ENCODE measurements around the gene COL15A1. TPM values are rescaled to one million over a fixed set of nuclear protein-coding genes. Genes with fewer than 3 reads are reported as not detected.

Gene COL15A1
- polyA plus RNA-seq, 1 donor (not counting 4 experiments of a cell fraction or from before 2014, with no cell fraction given) = not detected

DNA sequence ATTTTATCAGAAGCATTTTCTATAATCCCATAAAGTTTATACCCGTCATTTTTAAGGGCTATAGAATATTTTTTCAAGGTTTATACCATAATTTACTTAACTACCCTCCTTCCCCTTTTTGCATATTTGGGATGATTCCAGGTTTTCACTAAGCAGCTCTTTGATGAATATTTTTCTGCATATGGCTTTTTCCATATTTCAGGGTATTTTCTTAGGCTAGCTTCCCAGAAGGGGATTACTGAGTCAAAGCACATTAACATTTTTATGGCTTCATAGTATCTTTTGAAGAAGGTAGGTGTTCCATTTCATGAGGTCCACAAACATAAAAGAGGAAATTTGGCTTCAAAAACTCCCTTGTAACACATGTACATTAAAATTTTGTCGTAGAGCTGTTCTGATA, 14.6 kb upstream of the COL15A1 start:
- Histone ChIP-seq H3K79me2 (ENCODE audit: control insufficient read depth, insufficient read depth, low read length) (no peaks in the 10 kb centered on the region), H3K27ac (ENCODE audit: control insufficient read depth, insufficient read depth, low read length) (no peak overlapping the region), H2AFZ (ENCODE audit: control insufficient read depth, low read length) (no peak overlapping the region), H3K27me3 (ENCODE audit: control insufficient read depth, extremely low read depth, insufficient read depth, low read length) (peaks cover 16% of the 10 kb centered on the region), H3K36me3 (ENCODE audit: control insufficient read depth in 2 of 2, extremely low read depth in 1 of 2, insufficient read depth in 2 of 2, low read length in 2 of 2) (no peaks in the 10 kb centered on the region), H3K4me3 (ENCODE audit: control insufficient read depth in 2 of 3, extremely low read depth in 1 of 3, insufficient read depth in 2 of 3, low read depth in 1 of 3, low read length in 3 of 3) (no peak overlapping the region), H4K20me1 (ENCODE audit: control insufficient read depth, extremely low read depth, insufficient read depth, low read length) (no peaks in the 10 kb centered on the region), H3K9me3 (ENCODE audit: control insufficient read depth, low read depth, low read length) (no peaks in the 10 kb centered on the region), H3K4me2 (ENCODE audit: control insufficient read depth, extremely low read depth, insufficient read depth, low read depth, low read length) (no peak overlapping the region), H3K9ac (ENCODE audit: control insufficient read depth, extremely low read depth, insufficient read depth, low read length) (no peak overlapping the region), H3K4me1 (ENCODE audit: control insufficient read depth, extremely low read depth, insufficient read depth, low read length) (no peaks in the 10 kb centered on the region), H3K9me1 (ENCODE audit: control insufficient read depth, extremely low read depth, insufficient read depth, low read length) (no peaks in the 10 kb centered on the region)
- dilution Hi-C loops (cut with MboI; ENCODE audit: extremely low pct_ligation_motif_present, low sequenced_read_pairs) = no loop called here
- FAIRE-seq = no peak
- no peak for DNase-seq (ENCODE audit: low read depth, low spot score)
- TF ChIP-seq CTCF (optimal IDR thresholded peaks at IDR 0.05 in 1 of 3, IDR thresholded peaks at IDR 0.05 in 1 of 3, conservative IDR thresholded peaks at IDR 0.05 in 1 of 3; ENCODE audit: extremely low read depth in 1 of 3, insufficient read depth in 2 of 3, low read length in 3 of 3) = no peak
- no peak for TF ChIP-seq EZH2 (IDR thresholded peaks at IDR 0.05; ENCODE audit: low read length)

- no peak for DNase-seq (ENCODE audit: low read depth, low spot score)
- no peak for FAIRE-seq
- H3K4me2 ChIP-seq (ENCODE audit: control insufficient read depth, extremely low read depth, insufficient read depth, low read depth, low read length) = no peak overlapping the region
Observed at GRCh38 chr9:98929895-98930341, 13.8 kb upstream of the COL15A1 start.

More at GRCh38 chr9:98929895-98930341, 13.8 kb upstream of the COL15A1 start:
- H3K4me3 ChIP-seq (ENCODE audit: control insufficient read depth in 2 of 3, extremely low read depth in 1 of 3, insufficient read depth in 2 of 3, low read depth in 1 of 3, low read length in 3 of 3) = no peak overlapping the region
- no peaks in the 10 kb centered on the region for H3K4me1 ChIP-seq (ENCODE audit: control insufficient read depth, extremely low read depth, insufficient read depth, low read length)
- dilution Hi-C loops (cut with MboI; ENCODE audit: extremely low pct_ligation_motif_present, low sequenced_read_pairs) = no loop called here
- no peak overlapping the region for H3K9ac ChIP-seq (ENCODE audit: control insufficient read depth, extremely low read depth, insufficient read depth, low read length)
- H3K9me3 ChIP-seq (ENCODE audit: control insufficient read depth, low read depth, low read length) = no peaks in the 10 kb centered on the region
- no peaks in the 10 kb centered on the region for H3K36me3 ChIP-seq (ENCODE audit: control insufficient read depth in 2 of 2, extremely low read depth in 1 of 2, insufficient read depth in 2 of 2, low read length in 2 of 2)
- no peak overlapping the region for H2AFZ ChIP-seq (ENCODE audit: control insufficient read depth, low read length)
- no peaks in the 10 kb centered on the region for H3K79me2 ChIP-seq (ENCODE audit: control insufficient read depth, insufficient read depth, low read length)
- H4K20me1 ChIP-seq (ENCODE audit: control insufficient read depth, extremely low read depth, insufficient read depth, low read length) = no peaks in the 10 kb centered on the region
- H3K27ac ChIP-seq (ENCODE audit: control insufficient read depth, insufficient read depth, low read length) = no peak overlapping the region
- H3K27me3 ChIP-seq (ENCODE audit: control insufficient read depth, extremely low read depth, insufficient read depth, low read length) = peaks cover 15% of the 10 kb centered on the region
- TF ChIP-seq EZH2 (IDR thresholded peaks at IDR 0.05; ENCODE audit: low read length) (no peak), CTCF (optimal IDR thresholded peaks at IDR 0.05 in 1 of 3, IDR thresholded peaks at IDR 0.05 in 1 of 3, conservative IDR thresholded peaks at IDR 0.05 in 1 of 3; ENCODE audit: extremely low read depth in 1 of 3, insufficient read depth in 2 of 3, low read length in 3 of 3) (no peak)
- H3K9me1 ChIP-seq (ENCODE audit: control insufficient read depth, extremely low read depth, insufficient read depth, low read length) = no peaks in the 10 kb centered on the region
